ENCODE data around the gene SIGLEC11.
"Not testable (repeated sequence)": the region's sequence is repeated elsewhere in the genome, so short reads cannot be mapped to it uniquely, and the experiment has no call there.

SIGLEC11 gene

DNA sequence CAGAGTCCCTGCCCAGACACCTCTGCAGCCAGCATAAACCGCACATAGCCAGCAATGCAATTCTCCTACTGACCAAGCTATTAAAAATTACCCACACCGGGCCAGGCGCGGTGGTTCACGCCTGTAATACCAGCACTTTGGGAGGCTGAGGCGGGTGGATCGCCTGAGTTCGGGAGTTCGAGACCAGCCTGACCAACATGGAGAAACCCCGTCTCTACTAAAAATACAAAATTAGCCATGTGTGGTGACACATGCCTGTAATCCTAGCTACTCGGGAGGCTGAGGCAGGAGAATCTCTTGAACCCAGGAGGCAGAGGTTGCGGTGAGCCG lies 36.1 kb downstream of the SIGLEC11 start:
- not testable (repeated sequence) for DNase-seq

DNA sequence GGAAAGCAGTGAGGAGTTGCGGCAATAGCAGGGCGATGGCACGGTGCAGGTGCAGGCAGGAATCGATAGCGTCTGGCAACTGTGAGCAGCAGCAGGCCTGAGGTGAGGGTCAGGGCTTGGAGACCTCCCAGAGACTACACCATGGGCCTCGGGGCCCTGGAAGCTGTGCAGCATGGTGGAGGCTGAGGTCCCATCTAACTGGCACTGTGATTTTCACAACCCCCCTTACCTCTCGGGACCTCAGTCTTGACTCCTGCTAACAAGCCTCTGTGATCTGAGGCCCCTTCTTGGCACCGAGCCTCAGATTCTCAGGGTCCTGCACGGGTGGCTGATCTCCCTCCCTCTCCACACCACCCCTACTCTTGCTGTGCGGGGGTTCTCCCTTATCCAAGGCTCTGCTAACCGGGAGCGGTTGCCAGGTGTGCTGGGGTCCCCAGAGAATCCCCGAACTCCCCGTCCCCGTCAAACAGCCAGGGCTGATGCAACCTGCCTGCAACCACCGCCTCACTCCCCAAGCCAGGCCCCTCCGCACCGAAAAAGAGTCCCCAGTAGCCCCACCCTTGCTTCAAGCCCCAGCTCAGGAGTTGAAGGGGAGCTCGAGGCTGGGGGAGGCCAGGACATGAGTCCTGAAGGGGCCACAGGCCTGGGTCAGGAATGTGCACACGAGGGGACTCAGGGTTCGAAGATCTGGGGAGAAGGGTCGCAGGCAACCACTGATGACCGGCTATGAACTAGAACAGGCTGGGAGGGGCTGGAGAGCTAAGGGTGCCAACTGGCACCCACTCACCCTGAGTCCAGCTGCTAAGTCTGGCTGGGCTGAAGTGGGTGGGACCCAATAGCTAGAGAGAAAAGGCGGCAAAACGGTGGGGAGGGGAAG lies 36.7 kb downstream of the SIGLEC11 start:
- DNase-seq: peak; percentile 17 to 88

DNA sequence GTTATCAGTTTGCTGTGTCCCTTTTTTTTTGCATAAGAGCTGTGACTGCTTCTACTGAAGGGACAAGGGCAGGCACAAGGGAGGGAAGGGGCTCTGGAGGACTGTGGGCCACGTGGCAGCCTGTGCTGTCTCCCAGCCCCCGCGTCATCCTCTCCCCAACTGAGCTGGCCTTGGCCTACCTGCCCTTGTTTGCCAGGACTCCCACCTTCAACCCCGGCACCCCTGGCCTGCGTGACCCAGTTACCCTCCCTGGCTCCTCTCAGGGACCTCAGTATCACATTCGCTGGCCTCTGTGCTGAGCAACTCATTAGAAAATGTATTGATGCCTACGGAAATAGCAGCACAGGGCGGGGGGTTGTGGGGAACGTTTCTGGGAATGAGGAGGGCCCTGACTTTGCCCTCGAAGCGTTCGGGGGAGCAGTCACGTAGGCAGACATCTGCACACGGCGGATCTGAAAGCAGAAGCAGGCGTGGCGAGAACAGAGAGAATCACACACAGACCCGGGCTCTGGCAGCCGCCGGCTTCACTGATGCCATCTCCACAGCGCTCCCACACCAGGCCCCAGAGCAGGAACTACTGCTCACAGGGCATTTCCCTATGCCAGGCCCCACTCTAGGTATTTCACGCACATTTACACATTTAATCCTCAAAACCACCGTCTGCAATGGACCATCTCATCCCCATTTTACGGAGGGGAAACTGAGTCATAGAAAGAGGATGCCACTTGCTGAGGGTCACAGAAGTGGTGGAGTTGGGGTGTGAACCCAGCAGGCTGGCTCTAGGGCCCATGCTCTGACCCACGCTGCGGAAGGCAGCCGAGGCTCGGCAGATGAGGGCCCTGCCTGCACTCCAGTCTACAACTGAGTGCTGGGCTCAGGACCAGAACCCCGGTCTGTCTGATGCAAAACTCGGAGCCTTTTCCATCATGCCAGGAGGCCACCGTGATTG lies 37.6 kb downstream of the SIGLEC11 start:
- no peak for DNase-seq

DNA sequence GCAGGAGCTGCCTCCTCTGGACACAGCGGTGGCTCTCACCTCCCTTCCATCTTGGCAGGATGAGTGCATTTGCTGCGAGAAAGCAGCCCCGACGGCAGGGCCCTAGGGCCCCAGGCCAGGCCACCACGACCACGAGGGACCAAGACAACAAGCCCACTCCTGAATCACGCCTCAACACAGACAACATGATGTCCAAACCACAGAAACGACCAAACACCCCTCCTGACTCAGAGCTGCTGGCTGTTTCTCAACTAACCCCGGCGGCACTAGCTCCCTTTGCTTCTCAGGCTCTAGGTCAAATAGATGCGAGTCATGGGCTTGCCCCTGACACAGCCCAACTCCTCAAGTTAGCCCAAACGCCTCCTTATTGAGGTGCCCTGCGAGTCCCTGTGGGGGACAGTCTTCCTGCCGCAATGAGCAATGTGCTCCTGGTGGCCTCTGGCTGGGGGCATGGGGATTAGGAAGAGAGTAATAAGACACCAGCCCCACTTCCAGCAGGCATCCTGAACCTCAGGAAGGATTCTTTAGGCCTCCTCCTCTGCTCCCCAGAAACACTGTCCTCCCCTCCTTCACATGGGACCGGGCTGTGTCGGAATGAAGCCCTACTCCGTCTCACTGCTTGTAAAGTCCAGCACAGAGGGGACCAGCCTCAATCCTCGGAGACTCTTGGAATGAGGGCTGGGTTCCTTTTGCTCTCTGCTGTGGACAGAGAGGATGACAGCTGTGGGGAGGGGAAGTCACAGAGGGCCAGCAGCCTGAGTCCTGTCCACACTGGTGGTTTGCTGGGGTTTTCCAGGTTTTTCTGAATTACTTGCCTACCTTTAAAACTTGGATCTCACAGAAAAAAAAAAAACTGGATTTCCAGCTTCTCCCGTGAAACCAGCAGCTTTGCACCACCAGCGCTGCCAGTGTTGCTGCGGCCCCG lies 38.8 kb downstream of the SIGLEC11 start:
- no peak for DNase-seq

DNA sequence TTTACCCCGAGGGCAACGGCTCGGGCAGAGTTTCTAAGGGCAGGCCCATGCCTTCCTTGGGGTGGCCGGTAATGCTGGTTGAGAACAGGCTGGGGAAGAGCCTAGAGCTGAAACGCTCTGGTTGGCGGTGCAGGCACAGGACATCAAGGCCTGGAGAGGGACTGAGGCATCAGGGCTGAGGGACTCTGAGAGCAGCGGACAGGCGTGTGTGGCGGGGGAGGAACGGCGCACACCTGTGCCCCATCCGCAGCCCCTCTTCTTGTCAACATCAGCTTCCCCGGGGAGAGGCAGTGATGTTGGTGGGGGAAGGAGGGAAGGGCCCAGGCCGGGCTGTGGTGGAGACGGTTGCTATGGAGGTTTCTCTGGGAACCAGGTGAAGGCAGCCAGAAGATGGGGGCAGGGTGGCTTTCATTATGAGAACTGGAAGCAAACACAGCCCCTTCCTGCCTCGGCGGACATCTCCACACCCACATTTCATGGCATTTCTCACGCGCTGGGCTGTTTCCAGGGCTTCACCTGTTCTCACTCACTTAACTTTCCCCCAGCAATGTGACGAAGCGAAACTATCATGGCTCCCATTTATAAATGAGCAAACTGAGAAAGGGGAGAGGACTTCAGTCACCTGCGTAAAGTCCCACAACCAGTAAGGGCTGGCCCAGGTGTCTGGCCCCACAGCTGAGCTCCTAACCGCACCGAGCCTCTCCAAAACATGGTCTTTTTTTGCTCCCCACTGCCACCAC lies 40.2 kb downstream of the SIGLEC11 start:
- DNase-seq: no peak

DNA sequence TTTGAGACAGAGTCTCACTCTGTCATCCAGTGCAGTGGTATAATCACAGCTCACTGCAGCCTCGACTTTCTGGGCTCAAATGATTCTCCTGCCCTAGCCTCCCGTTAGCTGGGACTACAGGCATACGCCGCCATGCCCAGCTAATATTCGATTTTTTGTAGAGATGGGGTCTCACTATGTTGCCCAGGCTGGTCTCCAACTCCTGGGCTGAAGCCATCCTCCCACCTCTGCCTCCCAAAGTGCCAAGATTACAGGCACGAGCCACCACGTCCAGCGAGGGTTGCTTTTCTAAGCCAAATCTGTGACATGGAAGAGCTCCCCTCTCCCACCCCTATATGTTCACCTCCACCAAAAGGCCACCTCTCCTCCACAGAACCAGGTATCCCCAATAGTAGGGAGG lies 42.9 kb downstream of the SIGLEC11 start:
- DNase-seq: no peak

DNA sequence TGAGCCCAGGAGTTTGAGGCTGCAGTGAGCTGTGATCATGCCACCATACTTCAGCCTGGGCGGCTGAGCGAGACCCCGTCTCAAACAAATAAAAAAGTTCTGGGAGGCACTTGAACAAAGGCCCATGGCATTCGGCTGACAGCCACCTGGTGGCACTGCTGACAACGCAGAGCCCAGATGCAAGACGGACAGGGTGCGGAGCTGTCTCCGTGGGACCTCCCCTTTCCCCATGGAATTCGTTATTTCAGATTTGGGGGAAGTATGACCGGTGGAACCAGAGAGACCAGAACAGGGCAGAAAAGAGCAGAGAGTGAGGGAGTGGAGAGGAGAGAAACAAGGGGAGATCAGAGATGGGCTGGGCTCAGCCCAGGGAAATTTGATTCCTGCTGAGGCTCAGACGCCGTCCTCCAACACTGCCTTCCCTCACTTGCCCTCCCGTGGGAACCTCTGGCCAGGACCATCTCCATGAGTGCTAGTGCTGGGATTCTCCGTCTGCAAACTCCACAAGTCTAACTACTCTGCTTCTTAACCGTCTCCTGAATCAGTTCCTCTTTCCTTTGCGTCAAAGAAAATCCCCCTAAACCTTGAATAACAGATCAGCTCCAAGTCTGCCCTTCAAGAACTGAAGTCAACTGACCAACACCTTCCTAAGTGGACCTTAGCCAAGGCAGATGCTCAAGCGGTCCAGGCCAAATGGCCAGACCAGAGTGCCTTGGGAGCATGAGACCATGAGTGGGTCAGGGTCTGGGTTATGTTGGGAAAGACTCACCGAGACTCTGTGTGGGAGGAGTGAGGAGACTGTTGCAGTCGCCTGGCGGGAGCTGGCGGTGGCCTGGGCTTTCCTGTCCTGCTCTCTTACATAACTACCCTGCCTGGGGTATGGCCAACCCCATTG lies 43.9 kb downstream of the SIGLEC11 start:
- no peak for DNase-seq

DNA sequence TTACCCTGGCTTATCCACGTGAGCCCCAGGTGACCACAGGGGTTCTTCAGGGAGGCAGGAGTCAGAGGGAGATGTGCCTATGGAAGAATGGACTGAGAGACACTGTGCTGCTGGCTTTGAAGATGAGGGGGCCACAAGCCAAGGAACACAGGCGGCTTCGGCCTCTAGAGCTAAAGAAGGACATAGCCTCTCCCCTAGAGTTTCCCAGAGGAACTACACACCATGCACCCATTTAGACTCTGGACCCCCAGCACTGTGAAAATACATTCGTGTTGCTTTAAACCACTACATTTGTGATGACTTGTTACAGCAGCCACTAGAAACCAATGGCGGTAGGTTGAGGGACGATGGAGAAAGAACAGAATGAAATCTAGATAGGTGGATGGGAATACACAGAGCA lies 45.7 kb downstream of the SIGLEC11 start:
- no peak for DNase-seq

DNA sequence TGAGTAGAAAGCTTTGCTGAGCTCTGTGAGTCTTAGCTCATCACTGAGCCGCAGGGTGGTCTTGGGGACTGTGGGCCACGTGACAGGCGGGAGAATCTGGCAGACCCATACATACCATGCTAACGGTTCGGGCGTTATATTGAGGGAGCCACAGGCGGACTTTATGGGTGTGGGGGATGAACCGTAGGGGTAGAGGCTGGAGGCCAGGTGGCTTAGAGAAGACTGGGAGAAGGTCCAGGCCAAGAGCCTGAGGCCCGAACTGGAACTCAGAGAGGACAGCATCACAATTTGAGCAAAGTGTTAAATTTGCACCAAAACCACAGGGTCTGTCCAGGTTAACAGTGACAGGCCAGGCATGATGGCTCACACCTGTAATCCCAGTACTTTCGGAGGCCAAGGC lies 47.3 kb downstream of the SIGLEC11 start:
- DNase-seq: no peak

DNA sequence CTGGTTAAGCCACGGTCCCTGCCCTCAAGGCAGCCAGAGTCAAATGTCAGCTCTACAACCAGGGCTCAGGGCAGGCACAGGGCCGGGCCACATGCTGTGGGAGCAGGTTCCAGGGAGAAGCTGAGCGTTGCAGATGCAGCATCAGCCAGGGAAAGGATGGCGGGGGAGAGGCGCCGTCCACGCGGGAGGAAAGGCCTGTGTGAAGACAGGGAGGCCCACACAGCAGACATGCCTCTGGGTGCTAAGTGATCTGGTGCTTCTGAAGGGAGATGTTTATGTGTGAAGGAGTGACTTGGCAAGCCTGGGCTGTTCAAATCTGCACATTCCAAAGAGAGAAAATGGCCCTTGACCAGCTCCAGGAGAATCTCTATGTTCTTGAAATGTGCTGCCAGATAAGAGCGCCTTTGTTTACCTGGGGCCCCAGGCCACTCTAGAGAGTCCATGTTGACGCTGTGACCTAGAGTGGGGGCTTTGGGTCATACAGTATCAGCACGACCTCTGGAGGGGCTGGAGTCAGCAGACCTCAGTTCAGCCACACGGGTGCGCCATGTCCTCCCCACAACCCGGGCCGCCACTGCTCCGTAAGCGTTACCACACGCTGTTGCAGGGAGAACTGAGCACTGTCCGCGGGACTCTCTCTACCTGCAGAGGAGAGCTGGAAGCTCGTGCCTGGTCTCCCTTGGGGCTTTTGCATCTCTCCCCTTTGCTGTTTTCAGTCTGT lies 47.8 kb downstream of the SIGLEC11 start:
- DNase-seq: no peak

DNA sequence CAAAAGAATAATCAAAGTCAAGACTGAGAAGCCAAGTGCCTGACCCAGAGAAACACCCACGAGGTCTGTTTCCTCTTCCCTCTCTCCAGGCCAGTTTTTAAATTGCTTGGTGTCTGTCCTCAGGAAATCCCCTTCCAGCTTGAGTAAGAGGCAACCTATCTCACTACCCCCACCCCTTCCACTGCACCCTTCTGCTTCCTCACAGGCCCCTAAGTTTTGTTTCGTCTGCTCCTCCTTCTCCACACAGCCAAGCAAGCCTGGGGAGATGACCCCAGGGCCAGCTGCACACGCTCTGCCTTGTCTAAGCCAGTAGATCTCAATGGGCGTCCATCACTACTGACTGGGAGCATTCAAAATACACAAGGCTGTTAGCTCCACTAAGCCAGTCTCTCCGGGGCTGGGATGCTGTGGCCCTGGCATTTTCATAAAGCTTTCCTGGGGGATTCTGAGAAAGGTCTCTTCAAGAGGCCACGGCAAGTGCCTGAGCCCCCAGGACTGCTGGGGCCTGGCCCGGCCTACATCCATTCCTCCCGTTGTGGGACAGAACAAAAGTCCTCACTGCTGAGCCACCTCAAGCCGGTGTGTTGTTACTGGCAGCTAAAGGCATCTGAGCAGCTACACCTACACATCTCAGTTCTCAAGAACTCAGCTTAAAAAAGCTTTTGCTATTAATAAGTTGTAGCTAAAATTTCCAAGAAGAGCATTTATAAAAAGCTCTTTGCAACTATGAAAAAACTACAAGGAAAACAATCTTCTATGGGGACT lies 49.4 kb downstream of the SIGLEC11 start:
- no peak for DNase-seq

DNA sequence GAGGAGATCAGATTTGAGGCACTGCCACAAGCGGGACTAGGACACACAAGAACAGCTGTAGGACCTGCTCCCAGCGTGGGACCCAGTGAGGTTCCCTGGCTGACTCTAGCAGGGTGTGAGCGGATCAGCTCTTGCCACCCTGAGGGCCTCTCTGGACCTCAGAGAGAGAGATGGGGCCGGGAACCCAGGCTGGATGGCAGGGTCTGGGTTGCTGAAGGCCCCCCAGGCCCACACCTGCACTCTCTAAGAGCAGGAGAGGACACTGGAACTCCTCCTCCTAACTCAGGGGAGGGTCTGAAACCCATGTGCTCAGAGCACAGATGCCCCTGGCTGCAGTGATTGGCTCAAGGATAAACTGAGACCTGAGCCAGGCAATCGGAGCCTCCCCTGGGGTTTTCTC lies 50.8 kb downstream of the SIGLEC11 start:
- DNase-seq: no peak

DNA sequence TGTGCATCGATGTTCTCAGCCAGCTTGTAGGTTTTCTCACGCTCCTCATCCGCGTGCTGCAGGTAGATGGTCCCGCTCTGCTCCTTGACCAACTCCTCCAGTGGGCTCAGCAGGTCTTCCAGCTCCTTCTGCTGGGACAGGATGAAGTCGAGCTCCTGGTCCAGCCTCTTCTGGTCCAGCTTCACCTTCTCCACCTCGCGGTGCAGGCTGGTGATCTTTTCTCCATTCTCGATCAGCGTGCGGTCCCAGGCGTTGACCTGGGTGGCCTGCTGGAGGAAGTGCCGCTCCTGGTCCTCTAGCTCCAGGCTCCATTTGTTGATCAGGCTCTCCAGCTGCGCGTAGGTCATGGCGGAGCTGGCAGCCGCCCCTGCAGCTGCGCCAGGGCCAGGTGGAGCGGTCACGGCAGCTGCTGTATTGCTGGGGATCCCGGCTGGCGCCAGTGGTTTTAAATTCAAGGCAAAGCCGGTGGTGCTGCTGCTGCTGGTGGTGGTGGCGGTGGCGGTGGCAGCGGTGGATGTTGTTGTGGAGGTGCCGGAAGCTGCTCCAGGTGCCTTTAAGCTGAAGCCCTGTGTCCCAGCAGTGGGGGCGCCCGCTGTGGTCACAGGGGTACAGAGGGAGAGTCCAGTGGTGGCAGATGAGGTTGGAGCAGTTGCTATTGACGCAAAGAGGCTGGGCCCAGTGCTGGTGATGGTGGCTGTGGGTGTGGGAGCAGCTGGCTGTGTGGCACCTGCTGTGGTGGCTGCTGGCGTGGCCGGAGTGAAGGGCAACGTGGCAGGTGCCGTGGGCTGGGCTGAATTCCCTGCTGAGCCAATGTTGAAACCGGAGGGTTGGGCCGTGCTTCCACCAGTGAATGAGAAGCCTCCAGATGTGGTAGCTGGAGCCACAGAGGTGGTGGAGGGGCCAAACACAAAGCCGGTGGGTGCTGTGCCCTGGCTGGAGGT lies 52.2 kb downstream of the SIGLEC11 start:
- DNase-seq: no peak

DNA sequence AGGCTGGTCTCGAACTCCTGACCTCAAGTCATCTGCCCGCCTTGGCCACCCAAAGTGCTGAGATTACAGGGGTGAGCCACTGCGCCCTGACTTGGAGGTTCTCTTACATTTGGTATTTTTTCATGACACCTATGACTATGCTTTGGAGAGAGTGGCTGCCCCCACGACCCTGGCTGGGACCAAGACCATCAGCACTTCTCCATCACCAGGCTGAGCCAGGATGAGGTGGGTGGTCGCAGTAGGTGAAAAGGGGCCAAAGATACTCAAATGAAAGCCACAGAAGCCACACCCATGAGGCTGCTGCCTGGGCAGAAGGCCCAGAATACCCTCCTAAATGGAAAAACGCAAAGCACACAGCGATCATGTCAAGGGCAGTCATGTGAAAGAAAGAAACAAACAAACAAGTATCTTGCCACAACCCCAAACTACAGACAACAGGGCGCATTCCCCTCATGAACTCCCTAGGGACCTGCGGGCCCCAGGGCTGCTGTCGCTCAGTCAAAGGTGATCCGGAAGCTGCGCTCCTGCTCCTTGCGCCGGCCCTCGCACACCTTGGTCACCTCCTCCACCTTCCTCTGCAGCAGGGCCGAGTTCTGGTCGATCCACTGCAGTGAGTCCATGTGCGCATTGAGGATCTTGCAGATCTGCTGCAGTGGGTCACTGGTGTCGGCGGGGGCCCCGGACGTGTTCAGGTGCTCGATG lies 53.1 kb downstream of the SIGLEC11 start:
- no peak for DNase-seq

DNA sequence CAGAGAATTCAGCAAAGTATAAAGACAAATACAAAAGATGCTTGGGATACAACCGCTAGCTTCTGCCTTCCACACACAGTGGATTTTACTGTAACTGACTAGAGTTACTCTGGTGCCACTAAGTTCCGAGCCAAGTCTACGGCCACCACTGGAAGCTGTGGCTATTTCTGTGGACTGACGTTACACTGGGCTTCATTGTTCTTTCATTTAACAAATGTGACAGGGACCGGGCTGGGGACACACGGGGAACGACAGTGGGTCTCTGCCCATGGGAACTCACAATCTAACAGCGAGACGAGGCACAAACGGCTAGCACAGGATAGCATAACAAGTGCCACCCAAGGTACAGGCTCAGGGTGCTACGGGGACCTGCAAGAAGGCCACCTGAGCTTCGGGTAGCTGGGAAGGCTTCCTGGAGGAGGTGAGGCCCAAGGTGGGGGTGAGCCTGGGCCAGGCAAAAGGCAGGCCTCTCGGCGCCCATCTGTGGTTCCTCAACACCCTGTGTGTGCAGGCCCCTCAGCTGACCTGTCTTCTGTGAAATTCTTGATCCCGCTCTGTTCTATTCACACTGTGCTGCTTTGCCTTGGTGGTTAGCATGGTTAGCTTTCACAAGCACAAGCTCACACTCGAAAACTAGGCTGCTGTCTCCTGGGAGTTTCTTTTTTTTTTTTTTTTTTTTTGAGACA lies 54.0 kb downstream of the SIGLEC11 start:
- DNase-seq: no peak

DNA sequence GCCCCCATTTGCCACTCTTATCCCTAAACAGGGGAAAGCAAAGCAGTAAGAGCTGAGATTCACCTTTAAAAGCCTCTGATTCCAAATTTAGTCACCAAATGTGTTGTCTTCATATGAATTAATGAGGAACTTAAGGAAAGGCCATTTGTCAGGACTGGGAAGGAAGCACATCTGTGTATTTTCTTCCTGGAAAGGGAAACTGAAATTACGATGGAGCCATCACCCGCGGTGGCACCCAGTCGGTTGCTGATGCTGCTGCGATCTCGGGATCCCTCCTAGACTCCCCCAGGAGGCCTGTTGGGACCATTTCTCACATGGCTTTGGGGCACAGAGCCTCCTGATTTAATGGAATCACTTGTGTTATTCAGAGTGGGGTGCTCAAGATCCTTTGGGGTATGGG lies 56.8 kb downstream of the SIGLEC11 start:
- no peak for DNase-seq

Measured in NCI-H1930 (cell line).